PC-9 (cell line): ENCODE measurements around the gene PLCB3.

Source experiments
- CTCF ChIP-seq: fragments of 200-600 bp; sonication (generic); conservative IDR thresholded peaks from 2 replicates; pipeline ENCODE4 v1.6.1; 2017; ENCODE audit warnings: mixed run types, antibody characterized with exemption, mild to moderate bottlenecking, moderate library complexity
- EZH2 ChIP-seq: fragments of 200-600 bp; sonication (generic); IDR thresholded peaks from 2 replicates; pipeline ENCODE4 v1.8.0; 2017; ENCODE audit warnings: antibody characterized with exemption, low read depth

DNA sequence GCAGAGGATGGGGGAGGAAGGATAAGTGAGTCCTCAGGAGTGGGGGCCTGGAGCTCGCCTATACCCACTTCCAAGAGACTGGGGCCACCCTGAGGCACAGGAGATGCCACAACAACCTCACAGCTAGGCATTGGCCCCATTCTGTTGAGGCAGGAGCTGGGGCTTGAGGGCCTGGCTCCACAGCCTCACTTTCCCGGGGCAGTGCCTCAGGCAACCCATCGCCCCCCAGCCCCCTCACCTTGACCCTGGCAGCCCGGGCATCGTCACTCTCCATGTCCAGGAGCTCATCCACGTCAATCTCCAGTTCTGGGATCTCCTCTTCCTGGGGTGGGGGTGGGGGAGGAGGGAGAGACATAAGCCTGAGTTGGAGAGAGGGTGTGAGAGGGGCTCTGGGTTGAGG lies 6.4 kb upstream of the PLCB3 start:
- no peak for TF ChIP-seq CTCF
- TF ChIP-seq EZH2, result no peak
